ENCODE measurements around the gene BTBD2.

The BTBD2 gene

GRCh38 chr19:2050991-2051772 is 35.7 kb upstream of the BTBD2 start, which contains the start of gene MKNK2:
Gene MKNK2, minus strand, starts transcription at chr19:2051244. Its CDS starts 393 bp downstream, at chr19:2050851.
- peak; percentile 86 for DNase-seq (ENCODE audit: low spot score)

GRCh38 chr19:2050349-2050990 is 35.0 kb upstream of the BTBD2 start:
- no peak for DNase-seq (ENCODE audit: low spot score)

GRCh38 chr19:2049741-2050348 is 34.3 kb upstream of the BTBD2 start:
- DNase-seq (ENCODE audit: low spot score): no peak

DNA sequence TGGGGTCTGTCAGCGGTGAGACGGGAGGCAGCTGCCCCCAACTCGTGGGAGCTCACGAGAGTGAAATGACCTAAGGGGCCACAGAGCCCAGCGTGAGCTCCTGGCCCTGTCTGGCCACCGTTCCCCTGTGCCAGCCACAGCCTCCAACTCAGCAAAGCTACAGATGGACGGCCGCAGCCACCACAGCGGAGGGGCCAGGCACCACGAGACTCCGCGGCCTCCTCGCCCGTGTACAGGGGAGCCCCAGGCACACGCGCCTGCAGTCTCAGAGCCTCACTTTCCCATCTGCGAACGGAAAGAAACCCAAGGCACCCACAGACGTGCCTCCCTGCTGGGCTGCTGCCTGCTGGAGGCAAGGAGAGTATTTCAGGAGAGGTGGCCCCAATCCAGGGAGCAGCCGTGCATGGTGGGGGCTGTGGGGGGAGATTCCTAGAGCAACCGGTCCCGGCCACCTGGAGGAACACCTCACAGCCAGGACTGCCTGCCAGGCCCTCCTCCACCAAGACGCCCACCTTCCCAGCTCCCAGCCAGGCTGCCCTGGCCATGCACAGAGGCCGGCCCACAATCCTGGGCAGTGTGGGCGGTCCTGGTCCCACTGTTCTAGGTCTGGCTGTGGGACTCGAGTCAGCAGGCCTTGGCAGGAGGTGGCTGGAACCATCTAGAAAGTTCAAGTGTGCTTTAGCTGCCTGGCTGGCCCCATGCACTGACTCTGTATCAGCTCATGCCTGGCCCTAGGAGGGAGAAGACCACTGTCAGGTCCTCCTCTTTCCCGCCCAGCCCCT is 33.6 kb upstream of the BTBD2 start:
- no peak for DNase-seq (ENCODE audit: low spot score)

GRCh38 chr19:2048104-2048958 is 32.8 kb upstream of the BTBD2 start:
- DNase-seq (ENCODE audit: low spot score): no peak

- peak; percentile 65 for DNase-seq (ENCODE audit: low spot score)
Observed at GRCh38 chr19:2047449-2048103, 32.1 kb upstream of the BTBD2 start.

DNA sequence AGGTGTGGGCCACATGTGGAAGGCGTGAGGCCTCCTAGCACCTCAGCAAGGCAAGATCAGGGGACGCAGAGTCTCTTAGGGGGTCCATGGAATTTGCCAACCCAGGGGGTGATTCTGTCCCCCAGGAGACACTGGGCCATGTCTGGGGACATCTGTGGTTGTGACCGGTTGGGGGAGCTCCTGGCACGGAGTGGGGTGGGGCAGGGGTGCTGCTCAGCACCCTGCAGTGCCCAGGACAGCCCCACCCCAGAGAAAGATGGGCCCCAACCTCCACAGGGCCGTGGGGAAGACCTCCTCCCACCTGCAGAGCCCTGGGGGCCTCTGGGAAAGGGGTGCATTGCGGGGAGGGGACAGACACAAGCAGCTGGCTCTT is 31.5 kb upstream of the BTBD2 start:
- DNase-seq (ENCODE audit: low spot score): no peak

DNA sequence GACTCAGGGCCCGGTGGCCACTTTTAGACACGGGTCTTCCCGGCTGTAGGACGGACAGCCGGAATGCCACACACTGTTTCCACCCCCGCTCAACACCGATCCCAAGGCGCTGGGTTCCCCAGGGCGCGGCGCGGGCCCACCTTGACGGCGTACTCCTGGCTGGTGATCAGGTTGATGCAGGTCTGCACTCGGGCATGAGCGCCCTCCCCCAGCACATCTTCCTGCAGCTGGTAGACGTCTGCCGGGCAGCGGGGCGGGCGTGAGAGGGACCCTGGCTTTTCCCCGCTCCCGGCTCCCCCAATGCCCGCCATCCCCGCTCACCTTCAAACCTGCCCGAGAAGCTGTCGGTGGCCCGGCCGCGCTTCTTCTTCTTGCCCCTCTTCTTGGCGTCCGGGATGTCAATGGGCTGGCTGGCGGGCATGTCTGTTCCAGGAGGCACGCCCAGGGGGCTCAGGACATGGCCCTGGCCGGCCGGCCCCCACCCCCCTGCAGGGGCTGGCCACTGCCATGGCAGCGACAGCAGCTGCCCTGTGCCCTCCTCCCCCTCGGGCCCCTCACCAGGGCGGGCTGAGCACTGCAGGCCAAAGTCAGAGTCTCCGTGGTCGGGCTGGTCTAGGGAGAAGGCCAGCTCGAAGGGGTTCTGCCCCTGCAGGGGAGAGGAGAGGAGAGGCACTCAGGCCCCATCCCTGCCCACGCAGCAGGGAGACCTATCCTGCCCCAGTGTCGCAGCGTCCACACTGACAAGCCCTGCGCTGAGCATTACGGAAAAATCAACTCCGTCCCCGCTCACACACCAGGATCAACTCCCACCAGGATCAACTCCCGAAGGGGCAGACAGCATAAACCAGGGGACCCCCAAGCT is 30.8 kb upstream of the BTBD2 start:
- DNase-seq (ENCODE audit: low spot score): no peak

DNA sequence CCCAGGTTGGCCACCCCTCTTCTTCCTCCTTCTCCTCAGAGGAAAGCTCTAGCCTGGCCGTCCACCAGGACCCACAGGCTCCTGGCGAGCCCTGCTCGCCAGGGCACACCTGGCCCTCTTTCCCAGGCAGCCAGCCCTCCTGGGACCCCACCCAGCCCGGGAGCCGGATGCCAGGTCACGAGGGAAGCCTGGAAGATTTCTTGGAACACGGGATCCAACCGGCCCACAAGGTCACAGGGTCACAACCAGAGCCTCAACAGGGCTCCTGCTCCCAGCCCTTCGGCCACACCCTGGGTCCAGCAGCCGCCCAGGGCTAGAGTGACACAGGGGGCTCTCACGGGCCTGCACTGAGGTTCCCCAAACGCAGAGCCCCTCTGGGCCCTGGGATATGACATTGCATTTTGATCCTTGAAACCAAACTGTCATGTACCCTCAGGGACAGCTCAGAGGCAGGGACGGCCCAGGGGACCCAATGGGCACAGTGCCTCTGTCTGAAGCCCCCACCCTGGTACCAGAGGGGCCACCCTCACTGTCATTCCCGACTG is 30.1 kb upstream of the BTBD2 start:
- DNase-seq (ENCODE audit: low spot score): no peak

DNA sequence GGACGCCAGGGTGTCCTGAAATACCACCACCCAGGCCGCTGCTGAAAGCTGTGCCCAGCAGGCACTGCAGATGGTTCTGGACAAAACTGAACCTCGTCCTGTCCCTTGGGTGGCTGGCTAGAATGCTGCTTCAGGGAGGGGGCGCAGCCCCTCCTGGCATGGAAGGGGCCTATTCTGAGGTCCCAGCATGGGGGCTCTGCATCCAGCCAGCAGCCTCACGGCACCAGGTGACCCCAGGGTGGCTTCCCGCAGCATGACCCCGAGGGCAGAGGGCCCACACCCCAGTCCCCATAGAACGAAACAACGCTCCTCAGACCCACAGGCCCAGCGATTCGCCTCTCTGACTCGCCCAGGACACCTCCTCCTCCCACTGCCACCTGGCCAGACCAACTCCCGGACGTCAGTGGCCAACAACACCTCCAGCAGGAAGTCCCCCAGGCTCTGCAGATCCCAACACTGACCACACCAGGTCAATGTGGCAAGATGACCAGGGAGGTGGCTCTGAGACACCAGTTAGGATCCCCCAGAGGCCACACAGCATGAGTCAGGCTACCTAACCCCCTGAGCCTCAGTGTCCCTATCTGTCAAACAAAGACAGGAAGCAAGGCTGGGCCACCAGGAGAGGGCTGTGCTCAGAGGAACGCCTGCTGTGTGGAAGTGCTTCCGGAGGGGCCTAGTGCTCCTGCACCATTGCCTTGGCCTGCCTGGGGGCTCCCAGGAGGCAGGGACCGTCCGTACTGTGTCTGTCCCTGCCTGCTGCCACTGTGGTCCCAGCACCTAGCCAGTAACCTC is 29.4 kb upstream of the BTBD2 start:
- DNase-seq (ENCODE audit: low spot score): no peak

DNA sequence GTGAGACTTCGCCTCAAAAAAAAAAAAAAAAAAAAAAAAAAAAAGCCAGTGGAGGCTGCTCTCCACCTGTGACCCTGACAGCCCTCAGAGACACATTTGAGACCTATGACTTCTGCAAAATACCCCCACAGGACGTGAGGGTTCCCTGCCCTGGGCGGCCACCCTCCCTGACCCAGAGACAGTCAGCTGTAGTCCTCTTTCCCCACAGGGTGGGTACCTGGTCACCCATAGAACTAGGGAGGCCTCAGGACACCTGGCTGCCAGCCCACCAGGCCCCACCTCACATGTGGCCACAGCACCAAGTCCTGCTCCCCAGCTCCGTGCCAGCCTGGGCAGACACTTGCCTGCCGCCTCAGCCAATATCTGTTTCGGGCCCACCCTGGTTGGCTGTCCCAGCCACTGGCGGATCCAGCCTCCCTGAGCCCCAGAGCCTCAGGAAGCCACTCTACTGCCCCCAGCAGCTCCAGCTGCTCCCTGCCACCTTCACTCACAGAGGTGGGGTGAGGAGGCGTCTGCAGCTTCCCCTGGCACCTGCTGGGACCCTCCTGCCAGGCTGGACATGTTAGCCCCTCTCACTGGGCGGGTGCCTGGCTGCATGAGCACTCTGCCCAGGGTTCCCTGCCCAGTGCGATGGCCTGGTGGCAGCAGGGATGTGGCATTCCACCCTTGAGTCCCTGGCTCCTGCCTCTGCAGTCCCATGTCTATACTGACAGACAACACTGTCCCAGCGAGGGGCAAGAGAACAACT is 28.6 kb upstream of the BTBD2 start:
- DNase-seq (ENCODE audit: low spot score): no peak

DNA sequence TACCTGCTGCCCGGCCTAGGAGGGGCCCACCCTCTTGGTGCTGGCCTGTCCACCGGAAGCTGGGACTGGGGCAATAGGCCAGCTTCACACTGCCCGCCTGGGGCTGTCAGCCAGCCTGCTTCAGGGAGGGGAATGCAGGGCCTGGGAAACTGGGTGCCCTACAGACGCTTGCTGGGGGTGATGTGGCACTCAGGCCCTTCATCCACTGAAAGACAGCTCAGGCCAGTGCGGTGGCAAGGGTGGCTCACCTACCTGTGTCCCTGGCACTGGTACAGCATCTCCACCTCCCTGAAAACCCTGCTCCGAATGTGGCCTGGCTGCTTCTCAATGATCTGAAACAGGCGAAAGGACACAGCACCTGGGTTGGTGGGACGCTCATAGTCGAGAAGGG is 27.7 kb upstream of the BTBD2 start:
- no peak for DNase-seq (ENCODE audit: low spot score)

DNA sequence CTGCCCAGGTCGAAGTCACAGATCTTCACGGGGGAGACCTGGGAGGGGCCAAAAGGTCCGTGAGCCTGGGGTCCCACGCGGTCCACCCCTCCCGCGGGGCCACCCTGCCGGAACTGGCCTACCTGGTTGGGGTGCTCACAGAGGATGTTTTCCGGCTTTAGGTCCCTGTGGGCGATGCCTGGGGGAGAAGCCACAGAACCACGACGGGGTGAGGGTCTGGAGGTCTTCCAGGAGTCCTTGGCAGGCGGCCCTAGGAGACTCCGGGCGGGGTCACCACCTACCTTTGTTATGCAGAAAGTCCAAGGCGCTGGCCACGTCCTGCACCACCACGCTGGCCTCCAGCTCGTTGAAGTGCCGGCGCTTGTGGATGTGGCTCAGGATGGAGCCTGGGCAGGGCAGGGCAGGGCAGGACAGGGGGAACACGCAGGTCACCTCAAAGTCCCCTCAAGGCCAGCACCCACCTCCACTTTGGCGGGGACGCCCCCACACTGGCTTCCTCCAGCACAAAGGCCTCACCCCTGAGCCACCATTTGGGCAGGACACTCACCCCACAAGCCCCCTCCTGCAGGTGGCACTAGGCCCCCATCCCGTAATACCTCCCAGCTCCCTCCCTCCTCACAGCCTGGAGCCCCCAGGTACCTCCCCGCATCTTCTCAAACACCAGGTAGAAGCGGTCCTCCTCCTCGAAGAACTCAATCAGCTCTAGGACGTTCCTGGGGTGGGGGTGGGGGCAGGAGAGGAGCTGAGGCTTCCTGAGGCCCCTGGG is 27.2 kb upstream of the BTBD2 start:
- DNase-seq (ENCODE audit: low spot score): no peak

GRCh38 chr19:2041683-2042484 is 26.4 kb upstream of the BTBD2 start:
- DNase-seq (ENCODE audit: low spot score): peak; percentile 59

DNA sequence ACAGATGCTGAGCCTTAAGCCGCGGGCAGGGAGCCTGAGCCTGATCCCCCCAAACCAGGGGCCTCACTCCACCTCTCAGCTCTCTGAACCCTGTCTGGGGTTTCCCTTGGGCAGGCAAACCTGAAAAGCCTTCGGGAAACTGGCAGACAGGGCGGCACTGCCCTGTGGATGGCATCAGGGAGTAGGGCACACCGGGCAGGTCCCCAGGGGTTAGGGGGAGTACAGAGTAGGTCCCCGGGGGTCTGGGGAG is 25.8 kb upstream of the BTBD2 start:
- no peak for DNase-seq (ENCODE audit: low spot score)

GRCh38 chr19:2040647-2041432 is 25.3 kb upstream of the BTBD2 start:
- no peak for DNase-seq (ENCODE audit: low spot score)

Measured in kidney capillary endothelial cell (primary cell).